Heart left ventricle (tissue), 16 donors: ENCODE measurements around the gene CATSPERZ. TPM values are rescaled to one million over a fixed set of nuclear protein-coding genes. Genes with fewer than 3 reads are reported as not detected.

Source experiments
- ATAC-seq, 4 donors: fragments of 200-7000 bp; cut with Tn5 transposase; one replicate each; pipeline ENCODE4 v1.9.1; 2020 to 2022; ENCODE audit warnings: moderate library complexity in 4 of 4, mild to moderate bottlenecking in 3 of 4, moderate number of reproducible peaks in 1 of 4
- DNase-seq, 5 donors: peaks; one replicate each; pipeline ENCODE4 v3.0.0-alpha.2; 2020
- H3K27ac ChIP-seq, 12 donors: fragments of 200-600 bp; sonication (generic) in 4 of 12; one replicate each; pipeline versions ENCODE4 v1.5.0 to v1.8.0; 2016 to 2022; ENCODE audit warnings: mild to moderate bottlenecking in 2 of 12
- H3K27me3 ChIP-seq, 9 donors: fragments of 200-600 bp; sonication (generic) in 2 of 9; one replicate each; pipeline versions ENCODE4 v1.5.1 to v1.8.0; 2016 to 2022; ENCODE audit warnings: mild to moderate bottlenecking in 3 of 9
- H3K36me3 ChIP-seq, 9 donors: fragments of 200-600 bp; sonication (generic) in 2 of 9; one replicate each; pipeline versions ENCODE4 v1.5.0 to v1.8.0; 2018 to 2022; ENCODE audit warnings: mild to moderate bottlenecking in 2 of 9
- H3K4me1 ChIP-seq, 12 donors: fragments of 200-600 bp; sonication (generic) in 4 of 12; one replicate each; pipeline versions ENCODE4 v1.5.0 to v1.8.0; 2016 to 2022; ENCODE audit warnings: mild to moderate bottlenecking in 3 of 12
- H3K4me3 ChIP-seq, 12 donors: fragments of 200-600 bp; sonication (generic) in 4 of 12; one replicate each; pipeline versions ENCODE4 v1.5.0 to v1.8.0; 2017 to 2022; ENCODE audit warnings: mild to moderate bottlenecking in 9 of 12, moderate library complexity in 4 of 12
- H3K9me3 ChIP-seq, 12 donors: fragments of 200-600 bp; sonication (generic) in 4 of 12; one replicate each; pipeline versions ENCODE4 v1.5.0 to v1.8.0; 2016 to 2022; ENCODE audit warnings: mild to moderate bottlenecking in 1 of 12
- CTCF ChIP-seq, 12 donors: fragments of 200-600 bp; sonication (generic) in 4 of 12; IDR thresholded peaks; one replicate each; pipeline versions ENCODE4 v1.5.0 to v1.8.0; 2018 to 2022; ENCODE audit warnings: antibody characterized with exemption in 12 of 12, mild to moderate bottlenecking in 5 of 12
- POLR2A ChIP-seq, 2 donors: fragments of 450-650 bp; IDR thresholded peaks; one replicate each; pipeline ENCODE4 v1.6.1; 2017; ENCODE audit warnings: antibody characterized with exemption in 2 of 2, mild to moderate bottlenecking in 2 of 2, moderate library complexity in 2 of 2
- WGBS, 4 donors: extraction: QIAGEN DNeasy Blood & Tissue Kit in 2 of 4; methylation state at CpG; one replicate each; pipeline versions ENCODE4 v1.1.5 to v1.1.7; 2013 to 2018; 5-methylcytosine and 5-hydroxymethylcytosine counted together
- intact Hi-C, 10 donors: fragments of 100-400 bp; cut with DNase I; formaldehyde crosslinking; loops; one replicate each; pipeline versions ENCODE4 v1.11.1 to v1.14.2; 2022
- polyA plus RNA-seq, 2 donors: library from polyadenylated mRNA; stranded (reverse); fragments of 200-250 nt; gene quantifications; one replicate each; pipeline ENCODE4 v1.2.3, GENCODE V29; 2013
- total RNA-seq, 9 donors: library from RNA; depleted of rRNA in 2 of 9; stranded (reverse); fragments of >200 nt in 2 of 9; fragmentation: NEBNext Ultra II Directional in 3 of 9; extraction: Animal tissue kit (Norgen Biotek cat#: 25700) in 3 of 9; gene quantifications; one replicate each; pipeline versions ENCODE4 v1.1.0 to v1.2.4, GENCODE V29; 2016 to 2023
- donor health status: ischemic (EF 13 %, LVEDD 7.1; RV severe dilation, severe dysfunction).
- donor health status: healthy with polysubstance abuse.
- donor health status: DM: no; HTN: yes; CAD: no.
- donor health status: DM: no; HTN: no; CAD: no.
- donor health status: ischemic (EF 25% LVEDD 6.9; RV normal size, moderate dysfunction).
- donor health status: ischemic (EF 25% LVEDD 5.7; RV mildly dilated, moderate dysfunction).
- donor health status: healthy.
- donor health status: DM: yes; HTN: yes; CAD: no.
- donor health status: ischemic (EF 35%, LVEDD 5.7; RV mildly dilated, moderate dysfunction).
- donor health status: nonischemic (EF 11% LVEDD 7.7; RV severe dilation, severe dysfunction).
- donor health status: DM: yes; HTN: yes; CAD: no.
- donor health status: PGD.
- donor health status: ischemic (EF 29% LVEDD 5.4; RV normal size, mild dysfunction).
- donor health status: nonischemic (EF 23%, LVEDD 6.1; RV moderate dilation, normal function).

CATSPERZ gene
- total and polyA plus RNA-seq, 11 donors: not detected

DNA sequence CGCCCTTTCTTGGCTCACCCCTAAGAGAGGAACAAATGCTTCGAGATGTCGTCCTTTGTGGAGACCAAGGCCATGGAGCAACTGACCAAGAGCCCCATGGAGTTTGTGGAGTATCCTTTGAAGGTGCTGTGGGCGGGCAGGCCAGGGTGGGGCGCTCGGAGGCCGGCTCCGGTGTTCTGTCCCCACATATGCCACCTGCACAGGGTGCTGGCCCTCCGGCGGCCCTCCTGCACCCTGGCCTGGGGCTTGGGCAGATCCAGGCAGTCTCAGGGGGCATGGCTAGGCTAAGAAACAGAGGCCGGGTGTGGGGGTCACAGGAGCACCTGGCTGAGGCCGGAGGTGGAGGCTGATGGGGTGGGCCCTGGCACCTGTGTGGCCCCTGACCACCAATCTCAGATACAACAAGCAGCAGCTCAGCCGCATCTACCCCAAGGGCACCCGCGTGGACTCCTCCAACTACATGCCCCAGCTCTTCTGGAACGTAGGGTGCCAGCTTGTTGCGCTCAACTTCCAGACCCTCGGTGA, 38.5 kb upstream of the CATSPERZ start:
- Histone ChIP-seq H3K27ac (no peak overlapping the region), H3K36me3 (peaks cover 0 to 99% (median 82%) of the 10 kb centered on the region in 9 donors), H3K4me1 (peaks cover 0 to under 1% (median 0%) of the 10 kb centered on the region in 12 donors), H3K4me3 (no peak overlapping the region), H3K27me3 (no peaks in the 10 kb centered on the region), H3K9me3 (no peaks in the 10 kb centered on the region)
- 87 to 92% (median 91%) methylated on average over 12 to 18 of the region's 18 CpGs for WGBS, 4 donors
- no peak for TF ChIP-seq CTCF (IDR thresholded peaks at IDR 0.05)
- TF ChIP-seq POLR2A (IDR thresholded peaks at IDR 0.05): no peak
- no peak for ATAC-seq
- DNase-seq: peak in 1 of 5 donors; percentile 31
- intact Hi-C loops: no loop called here

DNA sequence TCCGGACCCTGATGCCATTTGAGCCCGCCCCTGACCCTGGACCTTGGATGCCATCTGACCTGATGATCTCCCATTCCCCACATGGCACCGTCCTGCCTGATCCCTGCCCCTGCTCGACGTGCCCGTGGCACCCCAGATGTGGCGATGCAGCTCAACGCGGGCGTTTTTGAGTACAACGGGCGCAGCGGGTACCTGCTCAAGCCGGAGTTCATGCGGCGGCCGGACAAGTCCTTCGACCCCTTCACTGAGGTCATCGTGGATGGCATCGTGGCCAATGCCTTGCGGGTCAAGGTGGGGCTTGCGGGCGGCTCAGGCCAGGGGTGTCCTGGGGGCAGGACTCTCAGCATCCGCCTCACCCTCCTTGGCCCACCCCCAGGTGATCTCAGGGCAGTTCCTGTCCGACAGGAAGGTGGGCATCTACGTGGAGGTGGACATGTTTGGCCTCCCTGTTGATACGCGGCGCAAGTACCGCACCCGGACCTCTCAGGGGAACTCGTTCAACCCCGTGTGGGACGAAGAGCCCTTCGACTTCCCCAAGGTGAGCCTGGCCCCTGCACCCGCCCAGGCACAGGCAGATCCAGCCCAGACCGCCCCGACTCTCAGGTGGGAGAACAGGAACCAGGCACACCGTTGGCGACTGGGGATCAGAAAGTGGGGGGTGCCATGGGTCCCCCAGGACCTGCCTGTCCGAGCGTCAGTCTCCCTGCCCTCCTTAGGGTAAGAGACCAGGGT, 37.7 kb upstream of the CATSPERZ start:
- Histone ChIP-seq H3K4me1 (peaks cover 0 to 9% (median 6%) of the 10 kb centered on the region in 12 donors), H3K9me3 (no peaks in the 10 kb centered on the region), H3K36me3 (peaks cover 0 to 96% (median 79%) of the 10 kb centered on the region in 9 donors), H3K4me3 (no peak overlapping the region), H3K27me3 (no peaks in the 10 kb centered on the region), H3K27ac (no peak overlapping the region)
- 94 to 96% (median 96%) methylated on average over 25 to 42 of the region's 42 CpGs for WGBS, 4 donors
- intact Hi-C loops: no loop called here
- ATAC-seq: no peak
- peak in 1 of 5 donors; percentile 28 for DNase-seq
- TF ChIP-seq CTCF (IDR thresholded peaks at IDR 0.05) (no peak), POLR2A (IDR thresholded peaks at IDR 0.05) (no peak)

DNA sequence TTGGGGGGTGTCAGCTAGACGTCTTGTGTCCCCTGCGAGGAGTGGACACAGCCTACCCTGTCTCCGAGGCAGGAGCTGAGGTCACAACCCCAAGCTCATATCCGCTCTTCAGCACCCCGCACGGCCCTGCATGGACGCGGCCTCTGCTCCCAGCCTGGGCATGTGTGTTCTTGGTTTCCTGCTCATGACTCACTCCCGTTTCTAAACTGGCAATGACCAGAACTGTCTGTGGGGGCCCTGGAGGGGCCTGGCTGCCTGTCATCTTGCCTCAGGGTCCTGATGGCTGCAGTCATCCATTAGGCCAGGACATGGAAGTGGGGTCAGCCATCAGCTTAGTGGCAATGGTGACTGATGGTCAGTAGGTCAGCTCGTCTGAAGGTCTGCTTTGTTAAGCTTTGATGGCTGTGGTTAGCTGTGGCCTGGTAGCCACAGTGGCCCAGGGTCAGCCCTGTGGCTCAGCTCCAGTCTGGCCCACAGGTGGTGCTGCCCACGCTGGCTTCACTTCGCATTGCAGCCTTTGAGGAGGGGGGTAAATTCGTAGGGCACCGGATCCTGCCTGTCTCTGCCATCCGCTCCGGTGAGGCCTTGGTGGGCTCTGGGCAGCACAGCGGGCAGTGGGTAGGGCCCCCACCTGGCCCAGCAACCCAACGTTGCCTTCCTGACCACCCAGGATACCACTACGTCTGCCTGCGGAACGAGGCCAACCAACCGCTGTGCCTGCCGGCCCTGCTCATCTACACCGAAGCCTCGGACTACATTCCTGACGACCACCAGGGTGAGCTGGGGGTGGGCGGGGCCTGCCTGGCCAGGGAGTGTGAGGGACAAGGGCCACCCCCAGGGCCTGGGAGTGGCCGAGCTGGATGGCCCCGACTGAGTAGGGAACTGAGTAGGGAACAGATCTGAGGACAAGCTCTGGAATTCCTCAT, 36.9 kb upstream of the CATSPERZ start:
- H3K9me3 ChIP-seq: no peaks in the 10 kb centered on the region
- WGBS, 4 donors: 85 to 87% (median 86%) methylated on average over 16 to 29 of the region's 29 CpGs
- no peak for DNase-seq
- no peak overlapping the region for H3K27ac ChIP-seq
- TF ChIP-seq CTCF (IDR thresholded peaks at IDR 0.05) (no peak), POLR2A (IDR thresholded peaks at IDR 0.05) (no peak)
- intact Hi-C loops: no loop called here
- H3K4me1 ChIP-seq: peaks cover 0 to 17% (median 14%) of the 10 kb centered on the region in 12 donors
- H3K27me3 ChIP-seq: no peaks in the 10 kb centered on the region
- ATAC-seq: no peak
- peaks cover 0 to 87% (median 71%) of the 10 kb centered on the region in 9 donors for H3K36me3 ChIP-seq
- H3K4me3 ChIP-seq: no peak overlapping the region

DNA sequence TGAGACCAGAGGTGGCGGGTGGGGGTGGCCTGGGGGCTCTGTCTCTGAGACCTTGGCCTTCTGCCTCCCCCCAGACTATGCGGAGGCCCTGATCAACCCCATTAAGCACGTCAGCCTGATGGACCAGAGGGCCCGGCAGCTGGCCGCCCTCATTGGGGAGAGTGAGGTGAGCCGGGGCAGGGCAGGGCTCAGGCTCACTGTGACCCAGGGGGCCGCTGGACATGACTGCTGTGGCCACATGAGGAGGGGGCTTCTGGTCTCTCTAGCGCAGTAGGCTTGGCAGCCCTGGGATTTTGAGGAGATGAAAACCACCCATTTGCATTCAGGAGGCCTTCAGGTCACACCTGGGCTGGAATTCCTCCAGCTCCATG, 36.2 kb upstream of the CATSPERZ start:
- TF ChIP-seq CTCF (IDR thresholded peaks at IDR 0.05) (no peak), POLR2A (IDR thresholded peaks at IDR 0.05) (no peak)
- no peak for ATAC-seq
- Histone ChIP-seq H3K27me3 (no peaks in the 10 kb centered on the region), H3K27ac (no peak overlapping the region), H3K4me1 (peaks cover 2 to 24% (median 20%) of the 10 kb centered on the region in 12 donors), H3K9me3 (no peaks in the 10 kb centered on the region), H3K4me3 (no peak overlapping the region), H3K36me3 (peaks cover 0 to 81% (median 64%) of the 10 kb centered on the region in 9 donors)
- no peak for DNase-seq
- 94 to 96% (median 95%) methylated on average over 8 of the region's 8 CpGs for WGBS, 4 donors
- intact Hi-C loops: no loop called here
